Immature natural killer cell (primary cell): ENCODE measurements around the gene EMX2. TPM values are rescaled to one million over a fixed set of nuclear protein-coding genes. Genes with fewer than 3 reads are reported as not detected.
"Not testable (repeated sequence)": the region's sequence is repeated elsewhere in the genome, so short reads cannot be mapped to it uniquely, and the experiment has no call there.

Source experiments
- DNase-seq, 3 donors: peaks; one replicate each; pipeline ENCODE4 v3.0.0; 2022; ENCODE audit warnings: mixed read lengths in 1 of 3
- H3K27ac Mint-ChIP-seq, 6 donors: one replicate each; pipeline ENCODE4 v1.8.0; 2020; ENCODE audit warnings: mixed read lengths in 6 of 6, mild to moderate bottlenecking in 5 of 6, inconsistent platforms in 4 of 6, moderate library complexity in 3 of 6
- H3K27me3 Mint-ChIP-seq, 3 donors: one replicate each; pipeline ENCODE4 v1.8.0; 2020 to 2021; ENCODE audit warnings: low read depth in 3 of 3, mild to moderate bottlenecking in 3 of 3, mixed read lengths in 3 of 3, moderate library complexity in 3 of 3, inconsistent platforms in 1 of 3
- H3K36me3 Mint-ChIP-seq, 3 donors: one replicate each; pipeline ENCODE4 v1.8.0; 2020; ENCODE audit warnings: mixed read lengths in 3 of 3, inconsistent platforms in 2 of 3, mild to moderate bottlenecking in 2 of 3
- H3K4me1 Mint-ChIP-seq, 2 donors: one replicate each; pipeline ENCODE4 v1.8.0; 2020; ENCODE audit warnings: inconsistent platforms in 2 of 2, mild to moderate bottlenecking in 2 of 2, mixed read lengths in 2 of 2, moderate library complexity in 1 of 2
- H3K4me3 Mint-ChIP-seq, 5 donors: one replicate each; pipeline ENCODE4 v1.8.0; 2020; ENCODE audit warnings: mild to moderate bottlenecking in 5 of 5, mixed read lengths in 5 of 5, inconsistent platforms in 3 of 5, moderate library complexity in 3 of 5
- H3K9me3 Mint-ChIP-seq, 6 donors: one replicate each; pipeline ENCODE4 v1.8.0; 2020; ENCODE audit warnings: mild to moderate bottlenecking in 6 of 6, mixed read lengths in 6 of 6, inconsistent platforms in 4 of 6, moderate library complexity in 3 of 6
- polyA plus RNA-seq, 3 donors: library from polyadenylated mRNA; unstranded; fragments of 300-500 nt; fragmentation: Illumina TruSeq; gene quantifications; one replicate each; pipeline ENCODE4 v1.2.3, GENCODE V29; 2021

EMX2 gene
- polyA plus RNA-seq = not detected

- Mint-ChIP-seq H3K9me3 (peaks cover 0 to 4% (median 0%) of the 10 kb centered on the region in 6 donors), H3K36me3 (no peaks in the 10 kb centered on the region), H3K27me3 (peaks cover 23 to 45% (median 29%) of the 10 kb centered on the region in 3 donors), H3K4me3 (no peak within 1 kb of the TSS), H3K27ac (no peak within 1 kb of the TSS), H3K4me1 (peaks cover 6% of the 10 kb centered on the region in 2 donors)
- DNase-seq = no peak
Observed at GRCh38 chr10:117542706-117543224, at the start of gene EMX2. EMX2 (plus strand) TSS chr10:117542746; CDS start chr10:117543268, 522 bp downstream.

GRCh38 chr10:117496031-117496430, 46.5 kb upstream of the EMX2 start:
- H3K9me3 Mint-ChIP-seq = peaks cover 0 to 3% (median 0%) of the 10 kb centered on the region in 6 donors
- no peak overlapping the region for H3K4me3 Mint-ChIP-seq
- H3K4me1 Mint-ChIP-seq = no peaks in the 10 kb centered on the region
- H3K36me3 Mint-ChIP-seq = no peaks in the 10 kb centered on the region
- H3K27me3 Mint-ChIP-seq = peaks cover 0 to 11% (median 1%) of the 10 kb centered on the region in 3 donors
- no peak overlapping the region for H3K27ac Mint-ChIP-seq
- no peak for DNase-seq

- H3K4me1 Mint-ChIP-seq = no peaks in the 10 kb centered on the region
- no peak overlapping the region for H3K4me3 Mint-ChIP-seq
- no peak overlapping the region for H3K27ac Mint-ChIP-seq
- peaks cover 0 to 3% (median 0%) of the 10 kb centered on the region in 6 donors for H3K9me3 Mint-ChIP-seq
- H3K36me3 Mint-ChIP-seq = no peaks in the 10 kb centered on the region
- DNase-seq = peak; percentile 32 to 48 (median 39)
- peaks cover 0 to 11% (median 1%) of the 10 kb centered on the region in 3 donors for H3K27me3 Mint-ChIP-seq
Observed at GRCh38 chr10:117496616-117497028, 45.9 kb upstream of the EMX2 start.

- no peaks in the 10 kb centered on the region for H3K36me3 Mint-ChIP-seq
Observed at GRCh38 chr10:117497736-117498135, 44.8 kb upstream of the EMX2 start.

GRCh38 chr10:117499248-117500105, 43.1 kb upstream of the EMX2 start:
- no peak overlapping the region for H3K4me3 Mint-ChIP-seq
- no peak for DNase-seq

More at GRCh38 chr10:117497736-117498135, 44.8 kb upstream of the EMX2 start:
- DNase-seq = no peak
- Mint-ChIP-seq H3K27ac (no peak overlapping the region), H3K4me3 (no peak overlapping the region), H3K4me1 (no peaks in the 10 kb centered on the region), H3K9me3 (peaks cover 0 to 3% (median 0%) of the 10 kb centered on the region in 6 donors), H3K27me3 (peaks cover 1 to 11% (median 1%) of the 10 kb centered on the region in 3 donors)

GRCh38 chr10:117500456-117500855, 42.1 kb upstream of the EMX2 start:
- no peaks in the 10 kb centered on the region for H3K4me1 Mint-ChIP-seq
- peaks cover 1 to 14% (median 4%) of the 10 kb centered on the region in 3 donors for H3K27me3 Mint-ChIP-seq
- no peak for DNase-seq
- H3K4me3 Mint-ChIP-seq = no peak overlapping the region
- peaks cover 0 to 3% (median 0%) of the 10 kb centered on the region in 6 donors for H3K9me3 Mint-ChIP-seq
- H3K27ac Mint-ChIP-seq = no peak overlapping the region
- H3K36me3 Mint-ChIP-seq = no peaks in the 10 kb centered on the region

More at GRCh38 chr10:117499248-117500105, 43.1 kb upstream of the EMX2 start:
- Mint-ChIP-seq H3K4me1 (no peaks in the 10 kb centered on the region), H3K27me3 (peaks cover 1 to 14% (median 1%) of the 10 kb centered on the region in 3 donors), H3K27ac (no peak overlapping the region), H3K36me3 (no peaks in the 10 kb centered on the region), H3K9me3 (peaks cover 0 to 3% (median 0%) of the 10 kb centered on the region in 6 donors)

GRCh38 chr10:117501460-117502035, 41.0 kb upstream of the EMX2 start:
- Mint-ChIP-seq H3K36me3 (no peaks in the 10 kb centered on the region), H3K4me3 (no peak overlapping the region), H3K27ac (no peak overlapping the region)

GRCh38 chr10:117502421-117503243, 39.9 kb upstream of the EMX2 start:
- no peak overlapping the region for H3K4me3 Mint-ChIP-seq
- no peak overlapping the region for H3K27ac Mint-ChIP-seq
- no peak for DNase-seq
- no peaks in the 10 kb centered on the region for H3K36me3 Mint-ChIP-seq
- peaks cover 0 to 1% (median 0%) of the 10 kb centered on the region in 6 donors for H3K9me3 Mint-ChIP-seq
- no peaks in the 10 kb centered on the region for H3K4me1 Mint-ChIP-seq
- H3K27me3 Mint-ChIP-seq = peaks cover 3 to 6% (median 3%) of the 10 kb centered on the region in 3 donors

More at GRCh38 chr10:117501460-117502035, 41.0 kb upstream of the EMX2 start:
- peaks cover 1 to 8% (median 3%) of the 10 kb centered on the region in 3 donors for H3K27me3 Mint-ChIP-seq
- peaks cover 0 to 1% (median 0%) of the 10 kb centered on the region in 6 donors for H3K9me3 Mint-ChIP-seq
- no peak for DNase-seq
- no peaks in the 10 kb centered on the region for H3K4me1 Mint-ChIP-seq

- H3K36me3 Mint-ChIP-seq = no peaks in the 10 kb centered on the region
- no peak for DNase-seq
- H3K4me3 Mint-ChIP-seq = no peak overlapping the region
- peaks cover 0 to 1% (median 0%) of the 10 kb centered on the region in 6 donors for H3K9me3 Mint-ChIP-seq
- no peaks in the 10 kb centered on the region for H3K4me1 Mint-ChIP-seq
- no peak overlapping the region for H3K27ac Mint-ChIP-seq
- H3K27me3 Mint-ChIP-seq = peaks cover 3 to 6% (median 3%) of the 10 kb centered on the region in 3 donors
Observed at GRCh38 chr10:117503244-117504205, 39.0 kb upstream of the EMX2 start.

- Mint-ChIP-seq H3K4me3 (no peak overlapping the region), H3K27me3 (peaks cover 3 to 8% (median 3%) of the 10 kb centered on the region in 3 donors), H3K27ac (no peak overlapping the region), H3K36me3 (no peaks in the 10 kb centered on the region), H3K9me3 (peaks cover 0 to 1% (median 0%) of the 10 kb centered on the region in 6 donors), H3K4me1 (no peaks in the 10 kb centered on the region)
- DNase-seq = no peak
Observed at GRCh38 chr10:117504562-117504961, 38.0 kb upstream of the EMX2 start.

- DNase-seq, H3K4me3 Mint-ChIP-seq, H3K27me3 Mint-ChIP-seq: not testable (repeated sequence)
Observed at GRCh38 chr10:117507081-117507480, 35.5 kb upstream of the EMX2 start.

GRCh38 chr10:117509573-117509972, 33.0 kb upstream of the EMX2 start:
- Mint-ChIP-seq H3K36me3 (no peaks in the 10 kb centered on the region), H3K27ac (no peak overlapping the region), H3K4me1 (no peaks in the 10 kb centered on the region), H3K27me3 (peaks cover 2 to 6% (median 4%) of the 10 kb centered on the region in 3 donors), H3K9me3 (no peaks in the 10 kb centered on the region), H3K4me3 (no peak overlapping the region)
- DNase-seq = no peak

More at GRCh38 chr10:117507081-117507480, 35.5 kb upstream of the EMX2 start:
- H3K27ac Mint-ChIP-seq, H3K9me3 Mint-ChIP-seq, H3K4me1 Mint-ChIP-seq, H3K36me3 Mint-ChIP-seq: not testable (repeated sequence)
